HG03097 (cell line): ENCODE measurements around the gene EMC6.
"Not testable (repeated sequence)": the region's sequence is repeated elsewhere in the genome, so short reads cannot be mapped to it uniquely, and the experiment has no call there.

Experiments used
- ATAC-seq: cut with Tn5 transposase; IDR thresholded peaks from one replicate; pipeline ENCODE4 v1.9.1; 2021; ENCODE audit not compliant: unreplicated experiment, low FRiP score

The EMC6 gene

GRCh38 chr17:3679531-3680126 is 11.0 kb downstream of the EMC6 start:
- ATAC-seq = no peak

- no peak for ATAC-seq
These were observed 12.4 kb downstream of the EMC6 start for GRCh38 chr17:3681057-3681456.

- ATAC-seq = no peak
These were observed 13.0 kb downstream of the EMC6 start for GRCh38 chr17:3681565-3681964.

GRCh38 chr17:3682033-3682432 is 13.4 kb downstream of the EMC6 start:
- ATAC-seq = no peak

GRCh38 chr17:3683054-3683511 is 14.5 kb downstream of the EMC6 start:
- no peak for ATAC-seq

- no peak for ATAC-seq
These were observed 16.6 kb downstream of the EMC6 start for GRCh38 chr17:3685174-3685573.

- ATAC-seq = no peak
These were observed 19.5 kb downstream of the EMC6 start for GRCh38 chr17:3688027-3688553.

GRCh38 chr17:3688852-3689261 is 20.2 kb downstream of the EMC6 start:
- ATAC-seq = no peak

GRCh38 chr17:3689262-3690093 is 20.9 kb downstream of the EMC6 start:
- ATAC-seq = no peak

GRCh38 chr17:3690094-3690715 is 21.6 kb downstream of the EMC6 start:
- ATAC-seq = no peak

- no peak for ATAC-seq
These were observed 23.0 kb downstream of the EMC6 start for GRCh38 chr17:3691617-3692067.

- ATAC-seq = no peak
These were observed 23.7 kb downstream of the EMC6 start for GRCh38 chr17:3692346-3692745.

- ATAC-seq = no peak
These were observed 24.5 kb downstream of the EMC6 start for GRCh38 chr17:3693141-3693540.

- peak; percentile 35 for ATAC-seq
These were observed 25.2 kb downstream of the EMC6 start for GRCh38 chr17:3693829-3694231.

GRCh38 chr17:3695129-3695722 is 26.6 kb downstream of the EMC6 start:
- no peak for ATAC-seq

GRCh38 chr17:3695723-3696411 is 27.3 kb downstream of the EMC6 start, which contains the start of gene P2RX5:
P2RX5 (minus strand) TSS chr17:3696155; CDS start chr17:3696005, 150 bp downstream.
- no peak for ATAC-seq

GRCh38 chr17:3697103-3697476 is 28.5 kb downstream of the EMC6 start:
- no peak for ATAC-seq

- no peak for ATAC-seq
These were observed 29.5 kb downstream of the EMC6 start for GRCh38 chr17:3698139-3698538.

GRCh38 chr17:3699951-3700350 is 31.3 kb downstream of the EMC6 start:
- no peak for ATAC-seq

- not testable (repeated sequence) for ATAC-seq
These were observed 33.5 kb downstream of the EMC6 start for GRCh38 chr17:3702041-3702539.
